ENCODE results near the gene FMNL3. TPM values are rescaled to one million over a fixed set of nuclear protein-coding genes. Genes with fewer than 3 reads are reported as not detected.

Gene FMNL3
- total and polyA plus RNA-seq, 2 of the 8 experiments (the other 6 are each of a cell fraction or from before 2014, with no cell fraction given), result 8.6 to 29.0 TPM

- Histone ChIP-seq H3K27ac (ENCODE audit: low read depth, low read length) (no peak overlapping the region), H3K9me3 (ENCODE audit: insufficient read depth in 2 of 2, low read depth in 1 of 2, low read length in 1 of 2) (no peaks in the 10 kb centered on the region), H2BK12ac (ENCODE audit: low read depth, low read length) (no peak overlapping the region), H3K27me3 (replicated peaks in 1 of 4; ENCODE audit: control insufficient read depth in 3 of 4, extremely low read depth in 1 of 4, insufficient read depth in 3 of 4, low read length in 3 of 4) (no peaks in the 10 kb centered on the region), H4K91ac (replicated peaks; ENCODE audit: insufficient read length, low read length) (no peak overlapping the region), H3K4me1 (replicated peaks in 1 of 4; ENCODE audit: control insufficient read depth in 3 of 4, insufficient read depth in 4 of 4, low read length in 3 of 4) (no peaks in the 10 kb centered on the region), H4K8ac (ENCODE audit: extremely low read depth, insufficient read depth, low read length) (no peak overlapping the region), H4K20me1 (replicated peaks in 1 of 2; ENCODE audit: control insufficient read depth in 1 of 2, insufficient read depth in 2 of 2, low read length in 2 of 2) (no peaks in the 10 kb centered on the region), H3K56ac (replicated peaks; ENCODE audit: insufficient read length, low read depth, low read length) (no peak overlapping the region), H3K4ac (replicated peaks; ENCODE audit: insufficient read length, low read depth, low read length) (no peak overlapping the region), H2BK15ac (ENCODE audit: low read length) (no peak overlapping the region), H3K14ac (ENCODE audit: insufficient read length) (no peak overlapping the region), H2AK5ac (ENCODE audit: low read depth, low read length) (no peak overlapping the region), H2BK5ac (ENCODE audit: low read depth, low read length) (no peak overlapping the region), H3K9ac (replicated peaks in 1 of 4; ENCODE audit: extremely low read depth in 1 of 4, low read depth in 3 of 4, low read length in 3 of 4) (no peak overlapping the region), H2BK120ac (replicated peaks; ENCODE audit: low read depth, low read length) (no peak overlapping the region), H3K79me1 (ENCODE audit: low read depth, low read length) (no peaks in the 10 kb centered on the region), H3K4me3 (ENCODE audit: extremely low read depth in 1 of 4, insufficient read depth in 2 of 4, low read depth in 3 of 4, low read length in 4 of 4) (no peak overlapping the region), H3K4me2 (ENCODE audit: insufficient read depth in 1 of 2, low read depth in 2 of 2, low read length in 2 of 2) (no peak overlapping the region), H2BK20ac (ENCODE audit: low read length) (no peak overlapping the region), H3K79me2 (ENCODE audit: control insufficient read depth in 1 of 2, insufficient read depth in 2 of 2, low read length in 2 of 2) (no peaks in the 10 kb centered on the region), H2AFZ (ENCODE audit: low read length) (no peak overlapping the region), H3K23me2 (ENCODE audit: low read depth, low read length) (no peaks in the 10 kb centered on the region), H3K18ac (ENCODE audit: extremely low read depth, low read length) (no peak overlapping the region), H4K5ac (ENCODE audit: insufficient read length, low read depth, low read length) (no peak overlapping the region), H3K23ac (ENCODE audit: insufficient read length) (no peak overlapping the region), H3K36me3 (ENCODE audit: control insufficient read depth in 2 of 4, insufficient read depth in 4 of 4, low read length in 3 of 4) (peaks cover 8 to 58% (median 26%) of the 10 kb centered on the region in 4 experiments)
- 94% methylated on average over 5 of the region's 5 CpGs; no CpG with 5 or more reads in 1 of the 2 experiments for WGBS, 2 experiments (ENCODE audit: extremely low coverage in 1 of 2, insufficient coverage in 1 of 2, insufficient read length in 1 of 2, insufficient replicate concordance in 2 of 2, low coverage in 1 of 2, low lambda C conversion rate in 2 of 2, missing lambda C conversion rate in 1 of 2)
- POLR2A ChIA-PET (ENCODE audit: partially characterized antibody), result interaction anchor here (1.4 to 1.5 kb wide), 2 partner anchors 12 to 43 kb away, joined by 3 to 5 read pairs; no protein-coding TSS in a partner anchor
- FAIRE-seq, result no peak
- TF ChIP-seq, protein P1, sequence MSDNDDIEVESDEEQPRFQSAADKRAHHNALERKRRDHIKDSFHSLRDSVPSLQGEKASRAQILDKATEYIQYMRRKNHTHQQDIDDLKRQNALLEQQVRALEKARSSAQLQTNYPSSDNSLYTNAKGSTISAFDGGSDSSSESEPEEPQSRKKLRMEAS (IDR thresholded peaks at IDR 0.05), result no peak
- TF ChIP-seq SAP30 (IDR thresholded peaks at IDR 0.05; ENCODE audit: insufficient read depth, insufficient replicate concordance, low read length) (no peak), CTCF (IDR thresholded peaks at IDR 0.05; ENCODE audit: control extremely low read depth in 1 of 3, insufficient read depth in 1 of 3, low read depth in 1 of 3, low read length in 3 of 3) (no peak), GTF2F1 (IDR thresholded peaks at IDR 0.05; ENCODE audit: borderline replicate concordance, low read depth, low read length) (no peak), POLR2AphosphoS5 (IDR thresholded peaks at IDR 0.05; ENCODE audit: low read depth, low read length) (no peak), FOSL1 (IDR thresholded peaks at IDR 0.05; ENCODE audit: insufficient read depth, low read depth, low read length) (no peak)
- DNase-seq (ENCODE audit: low read depth in 1 of 2, low spot score in 2 of 2), result no peak
- CTCF ChIA-PET (ENCODE audit: partially characterized antibody), result interaction anchor here (0.8 to 10.9 kb wide), 16 partner anchors 8 to 144 kb away, joined by 3 to 98 read pairs (median 4); partner anchors contain the start of gene TMBIM6
These were observed 52.5 kb downstream of the FMNL3 start for GRCh38 chr12:49654715-49655114.

Data from H1 (cell line).